ENCODE results near the gene CAPN9. TPM values are rescaled to one million over a fixed set of nuclear protein-coding genes. Genes with fewer than 3 reads are reported as not detected.
"Not testable (repeated sequence)": the region's sequence is repeated elsewhere in the genome, so short reads cannot be mapped to it uniquely, and the experiment has no call there.

Gene CAPN9
- total RNA-seq, 6 experiments from 2014 or later, result not detected

DNA sequence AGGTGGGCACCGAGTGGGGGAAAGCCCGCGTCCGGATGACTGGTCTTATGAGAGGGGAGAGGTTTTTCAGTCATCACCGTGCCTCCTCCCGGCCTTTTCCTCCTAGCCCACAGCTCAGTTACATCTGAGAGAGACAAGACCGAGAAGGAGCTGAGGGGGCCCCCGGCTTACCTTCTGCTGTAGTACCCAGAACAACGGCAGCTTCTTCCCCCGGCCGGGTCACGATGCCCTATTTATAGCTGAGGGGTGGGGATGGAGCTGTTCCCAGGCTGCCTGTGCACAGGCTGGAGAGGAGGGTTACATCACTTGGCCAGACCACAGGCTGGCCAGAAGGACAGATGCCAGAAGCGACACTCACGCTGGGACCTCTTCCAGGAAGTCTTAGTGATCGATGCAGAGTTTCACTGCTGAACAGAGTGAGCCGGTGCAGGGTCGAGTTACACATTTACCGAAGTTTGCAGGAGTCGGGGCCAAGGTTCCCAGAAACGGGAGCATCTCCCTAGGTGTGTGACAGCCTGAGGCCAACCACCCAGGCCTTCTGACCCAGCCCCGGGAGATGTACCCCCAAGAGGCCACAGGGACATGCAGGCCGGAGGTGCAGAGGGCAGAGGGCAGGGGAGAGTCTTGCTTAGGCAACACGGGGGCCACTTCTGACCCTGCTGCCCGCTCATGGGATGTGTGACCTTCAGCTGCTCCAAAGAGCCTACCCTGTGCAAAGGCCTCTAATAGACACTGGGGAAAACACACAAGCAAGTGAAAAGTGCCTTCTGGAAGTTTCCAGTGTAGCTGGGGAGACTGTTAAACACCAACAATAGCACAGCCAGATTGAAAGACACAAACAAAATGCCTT lies 33.0 kb upstream of the CAPN9 start, which contains the start of gene AGT:
Gene AGT, minus strand, starts transcription at position 208 of the 850 bp plus-strand sequence. CDS start 3,299 bp downstream, outside the sequence.
- peak within 1 kb of the TSS; percentile 75 to 97 (median 83) for H3K27ac ChIP-seq
- H3K27me3 ChIP-seq, result no peaks in the 10 kb centered on the region
- intact Hi-C loops (cut with DNase I), result loop anchor here in 1 of 2 donors (10.0 kb wide), 1 partner anchor 61 kb away; no protein-coding TSS in a partner anchor
- peak within 1 kb of the TSS; percentile 63 to 82 (median 81) for H3K4me3 ChIP-seq
- ATAC-seq (peak; percentile 55 to 84 (median 73)), DNase-seq (peak; percentile 85 to 97 (median 97))
- peak; percentile 99 for TF ChIP-seq POLR2A (IDR thresholded peaks at IDR 0.05)
- TF ChIP-seq, protein P1, sequence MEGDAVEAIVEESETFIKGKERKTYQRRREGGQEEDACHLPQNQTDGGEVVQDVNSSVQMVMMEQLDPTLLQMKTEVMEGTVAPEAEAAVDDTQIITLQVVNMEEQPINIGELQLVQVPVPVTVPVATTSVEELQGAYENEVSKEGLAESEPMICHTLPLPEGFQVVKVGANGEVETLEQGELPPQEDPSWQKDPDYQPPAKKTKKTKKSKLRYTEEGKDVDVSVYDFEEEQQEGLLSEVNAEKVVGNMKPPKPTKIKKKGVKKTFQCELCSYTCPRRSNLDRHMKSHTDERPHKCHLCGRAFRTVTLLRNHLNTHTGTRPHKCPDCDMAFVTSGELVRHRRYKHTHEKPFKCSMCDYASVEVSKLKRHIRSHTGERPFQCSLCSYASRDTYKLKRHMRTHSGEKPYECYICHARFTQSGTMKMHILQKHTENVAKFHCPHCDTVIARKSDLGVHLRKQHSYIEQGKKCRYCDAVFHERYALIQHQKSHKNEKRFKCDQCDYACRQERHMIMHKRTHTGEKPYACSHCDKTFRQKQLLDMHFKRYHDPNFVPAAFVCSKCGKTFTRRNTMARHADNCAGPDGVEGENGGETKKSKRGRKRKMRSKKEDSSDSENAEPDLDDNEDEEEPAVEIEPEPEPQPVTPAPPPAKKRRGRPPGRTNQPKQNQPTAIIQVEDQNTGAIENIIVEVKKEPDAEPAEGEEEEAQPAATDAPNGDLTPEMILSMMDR (IDR thresholded peaks at IDR 0.05), result no peak
- no peaks in the 10 kb centered on the region for H3K9me3 ChIP-seq
- H3K4me1 ChIP-seq, result peaks cover 0 to 42% (median 6%) of the 10 kb centered on the region in 4 donors
- peaks cover 0 to 29% (median 13%) of the 10 kb centered on the region in 4 donors for H3K36me3 ChIP-seq
- WGBS (ENCODE audit: insufficient coverage, low coverage, low lambda C conversion rate, missing lambda C conversion rate), result 4% methylated on average over 17 of the region's 24 CpGs

DNA sequence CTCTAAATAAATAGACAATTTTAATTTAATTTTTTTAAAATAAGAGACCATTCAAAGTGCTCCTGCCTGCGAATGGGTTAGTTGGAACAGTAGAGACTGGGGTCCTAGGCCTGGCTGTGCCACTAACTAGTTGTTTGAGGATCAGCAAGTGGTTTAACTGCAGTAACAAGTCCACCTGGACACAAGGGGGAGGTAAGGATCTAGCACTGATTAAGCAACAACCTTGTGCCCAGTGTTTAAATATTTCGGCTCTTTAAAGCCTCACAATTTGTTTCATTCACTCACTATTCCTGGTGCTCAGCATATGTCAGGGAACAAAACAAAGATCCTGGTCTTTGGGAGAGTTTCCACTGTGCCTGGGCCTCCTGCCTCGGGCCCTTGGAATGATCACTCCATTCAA lies 31.7 kb upstream of the CAPN9 start:
- ATAC-seq, result peak; percentile 2 to 32 (median 11)
- Histone ChIP-seq H3K36me3 (peaks cover 0 to 15% (median 4%) of the 10 kb centered on the region in 4 donors), H3K4me3 (no peak overlapping the region), H3K27ac (peak overlapping the region in 2 of 3 donors; percentile 65 to 97), H3K4me1 (peaks cover 0 to 29% (median 5%) of the 10 kb centered on the region in 4 donors), H3K9me3 (no peaks in the 10 kb centered on the region), H3K27me3 (no peaks in the 10 kb centered on the region)
- TF ChIP-seq, protein P1 (IDR thresholded peaks at IDR 0.05), result peak; percentile 36 to 55 (median 45)
- no peak for TF ChIP-seq POLR2A (IDR thresholded peaks at IDR 0.05)
- intact Hi-C loops (cut with DNase I), result loop anchor here in 1 of 2 donors (10.0 kb wide), 1 partner anchor 59 kb away; no protein-coding TSS in a partner anchor
- no peak for DNase-seq
- 38% methylated on average over 3 of the region's 3 CpGs for WGBS (ENCODE audit: insufficient coverage, low coverage, low lambda C conversion rate, missing lambda C conversion rate)

DNA sequence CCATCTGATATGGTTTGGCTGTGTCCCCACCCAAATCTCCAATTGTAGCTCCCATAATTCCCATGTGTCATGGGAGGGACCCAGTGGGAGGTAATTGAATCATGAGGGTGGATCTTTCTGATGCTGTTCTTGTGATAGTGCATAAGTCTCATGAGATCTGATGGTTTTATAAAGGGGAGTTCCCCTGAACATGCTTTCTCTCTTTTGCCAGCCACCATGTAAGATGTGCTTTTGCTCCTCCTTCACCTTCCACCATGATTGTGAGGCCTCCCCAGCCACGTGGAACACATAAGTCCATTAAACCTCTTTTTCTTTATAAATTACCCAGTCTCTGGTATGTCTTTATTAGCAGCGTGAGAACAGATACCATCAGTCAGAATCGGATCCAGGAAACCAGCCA lies 30.7 kb upstream of the CAPN9 start:
- H3K9me3 ChIP-seq, H3K27me3 ChIP-seq, H3K36me3 ChIP-seq, DNase-seq, H3K4me3 ChIP-seq, ATAC-seq: not testable (repeated sequence)
- Histone ChIP-seq H3K27ac (peak overlapping the region in 1 of 3 donors; percentile 97), H3K4me1 (peaks cover 0 to 24% (median 5%) of the 10 kb centered on the region in 4 donors)
- intact Hi-C loops (cut with DNase I), result loop anchor here in 1 of 2 donors (10.0 kb wide), 1 partner anchor 58 kb away; no protein-coding TSS in a partner anchor
- 42% methylated on average over 2 of the region's 3 CpGs for WGBS (ENCODE audit: insufficient coverage, low coverage, low lambda C conversion rate, missing lambda C conversion rate)

DNA sequence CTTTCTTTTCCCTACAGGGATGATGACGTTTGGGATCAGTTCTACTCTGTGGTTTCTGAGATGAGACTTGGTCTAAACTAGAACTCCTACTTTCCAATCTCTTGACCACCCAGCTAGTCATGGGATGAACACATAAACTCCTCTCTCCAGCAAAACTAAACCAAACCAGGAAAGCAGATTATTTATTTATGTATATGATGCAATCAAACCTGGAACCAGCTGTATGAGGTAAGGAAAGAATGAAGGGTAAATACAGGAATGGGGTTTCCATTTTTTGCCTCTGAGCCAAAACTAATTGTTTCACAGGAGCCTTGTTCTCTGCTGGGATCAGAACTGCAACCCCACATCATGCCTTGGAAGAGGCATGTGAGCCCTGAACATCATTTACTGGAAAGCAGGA lies 29.9 kb upstream of the CAPN9 start:
- Histone ChIP-seq H3K27ac (peak overlapping the region in 1 of 3 donors; percentile 13), H3K27me3 (no peaks in the 10 kb centered on the region), H3K4me1 (peaks cover 0 to 24% (median 5%) of the 10 kb centered on the region in 4 donors), H3K9me3 (no peaks in the 10 kb centered on the region), H3K36me3 (peaks cover 0 to 4% (median 0%) of the 10 kb centered on the region in 4 donors), H3K4me3 (no peak overlapping the region)
- ATAC-seq (no peak), DNase-seq (no peak)
- intact Hi-C loops (cut with DNase I), result loop anchor here in 1 of 2 donors (10.0 kb wide), 1 partner anchor 58 kb away; no protein-coding TSS in a partner anchor
- 50% methylated on average over 1 of the region's 1 CpG for WGBS (ENCODE audit: insufficient coverage, low coverage, low lambda C conversion rate, missing lambda C conversion rate)
- TF ChIP-seq POLR2A (IDR thresholded peaks at IDR 0.05), result no peak
- TF ChIP-seq, protein P1 (IDR thresholded peaks at IDR 0.05), result no peak

DNA sequence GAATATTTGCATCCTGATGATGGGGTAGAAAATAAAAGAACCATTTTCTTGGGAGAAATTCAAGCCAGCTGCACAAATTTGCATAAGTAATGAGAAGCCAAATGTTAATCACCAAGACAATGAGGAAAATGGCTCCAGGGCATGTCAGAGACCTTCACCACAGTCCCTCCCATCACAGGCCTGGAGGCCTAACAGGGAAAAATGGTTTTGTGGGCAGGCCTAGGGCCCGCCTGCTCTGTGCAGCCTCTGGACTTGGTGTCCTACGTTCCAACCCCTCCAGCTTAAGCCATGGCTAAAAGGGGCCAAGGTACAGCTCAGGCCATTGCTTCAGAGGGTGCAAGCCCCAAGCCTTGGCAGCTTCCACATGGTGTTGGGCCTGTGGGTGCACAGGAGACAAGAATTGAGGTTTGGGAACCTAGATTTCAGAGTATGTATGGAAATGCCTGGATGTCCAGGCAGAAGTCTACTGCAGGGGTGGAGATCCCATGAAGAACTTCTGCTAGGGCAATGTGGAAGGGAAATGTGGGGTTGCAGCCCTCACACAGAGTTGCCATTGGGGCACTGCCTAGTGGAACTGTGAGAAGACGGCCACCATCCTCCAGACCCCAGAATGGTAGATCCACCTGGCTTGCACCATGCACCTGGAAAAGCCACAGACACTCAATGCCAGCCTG lies 25.2 kb upstream of the CAPN9 start:
- H3K4me3 ChIP-seq; intact Hi-C loops (cut with DNase I); H3K9me3 ChIP-seq; ATAC-seq; DNase-seq; H3K27ac ChIP-seq; H3K27me3 ChIP-seq; H3K36me3 ChIP-seq: not testable (repeated sequence)
- H3K4me1 ChIP-seq, result peaks cover 0 to 28% (median 8%) of the 10 kb centered on the region in 4 donors
- WGBS (ENCODE audit: insufficient coverage, low coverage, low lambda C conversion rate, missing lambda C conversion rate), result no CpG with 5 or more reads among the region's 3 CpGs
